ENCODE measurements around the gene MMP3.

GRCh38 chr11:102879801-102880200 is 36.4 kb upstream of the MMP3 start:
- TF ChIP-seq CTCF (IDR thresholded peaks at IDR 0.05; ENCODE audit: low read depth, low read length, missing input control) (no peak), ATF3 (IDR thresholded peaks at IDR 0.05) (no peak), REST (IDR thresholded peaks at IDR 0.05) (no peak), SP1 (IDR thresholded peaks at IDR 0.05) (no peak), EGR1 (IDR thresholded peaks at IDR 0.05; ENCODE audit: low read depth in 2 of 2) (no peak), TAF1 (conservative IDR thresholded peaks at IDR 0.05) (no peak), RAD21 (IDR thresholded peaks at IDR 0.05) (no peak)

Measured in liver (tissue), 3 donors.